ENCODE results near the gene SMAD7.
A peak's percentile ranks its signal among the peaks of the same experiment; 100 is the strongest.

DNA sequence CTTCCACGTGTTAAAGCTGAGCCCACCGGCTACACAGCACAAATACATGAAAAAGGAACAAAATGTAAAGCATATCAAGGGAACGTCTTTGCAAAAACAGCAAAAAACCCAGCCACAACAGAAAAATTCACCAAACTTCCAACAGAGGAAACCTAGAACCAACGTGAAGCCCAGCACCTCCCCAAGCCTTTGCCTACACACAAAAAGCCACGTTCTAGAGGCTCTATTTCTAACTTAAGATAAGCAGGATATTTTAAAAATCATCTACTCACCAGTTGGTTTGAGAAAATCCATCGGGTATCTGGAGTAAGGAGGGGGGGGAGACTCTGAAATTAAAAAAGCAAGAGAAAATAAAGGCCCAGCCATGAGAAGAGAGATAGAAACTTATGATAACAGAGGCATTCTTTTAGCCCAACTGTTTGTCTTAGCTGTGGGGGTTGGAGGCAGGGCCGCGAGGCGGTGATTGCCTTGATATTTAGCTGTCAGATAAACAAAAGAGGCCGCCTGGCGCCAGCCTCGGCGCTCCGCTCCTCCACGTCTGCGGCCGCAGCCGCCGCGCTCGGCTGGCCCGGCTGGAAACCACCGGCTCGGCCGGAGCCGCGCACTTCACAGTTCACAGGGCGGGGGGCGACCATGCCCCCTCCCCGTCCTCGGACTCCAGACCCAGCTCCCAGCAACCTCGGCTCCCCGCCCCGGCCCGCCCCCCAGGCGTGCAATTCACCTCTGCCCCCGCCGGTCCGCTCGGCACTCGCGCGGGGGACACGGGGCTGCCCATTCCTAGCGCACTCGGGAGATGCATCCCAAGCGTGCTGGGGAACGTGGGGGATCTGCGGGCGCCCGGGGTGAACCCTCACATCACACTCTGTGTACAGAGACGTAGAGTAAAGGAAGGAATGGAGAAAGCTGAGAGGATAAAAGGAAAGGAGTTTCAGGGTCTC lies 2.4 kb downstream of the SMAD7 start:
- peak; percentile 32 to 34 for TF ChIP-seq POLR2A (IDR thresholded peaks at IDR 0.05)
- TF ChIP-seq, protein P1, sequence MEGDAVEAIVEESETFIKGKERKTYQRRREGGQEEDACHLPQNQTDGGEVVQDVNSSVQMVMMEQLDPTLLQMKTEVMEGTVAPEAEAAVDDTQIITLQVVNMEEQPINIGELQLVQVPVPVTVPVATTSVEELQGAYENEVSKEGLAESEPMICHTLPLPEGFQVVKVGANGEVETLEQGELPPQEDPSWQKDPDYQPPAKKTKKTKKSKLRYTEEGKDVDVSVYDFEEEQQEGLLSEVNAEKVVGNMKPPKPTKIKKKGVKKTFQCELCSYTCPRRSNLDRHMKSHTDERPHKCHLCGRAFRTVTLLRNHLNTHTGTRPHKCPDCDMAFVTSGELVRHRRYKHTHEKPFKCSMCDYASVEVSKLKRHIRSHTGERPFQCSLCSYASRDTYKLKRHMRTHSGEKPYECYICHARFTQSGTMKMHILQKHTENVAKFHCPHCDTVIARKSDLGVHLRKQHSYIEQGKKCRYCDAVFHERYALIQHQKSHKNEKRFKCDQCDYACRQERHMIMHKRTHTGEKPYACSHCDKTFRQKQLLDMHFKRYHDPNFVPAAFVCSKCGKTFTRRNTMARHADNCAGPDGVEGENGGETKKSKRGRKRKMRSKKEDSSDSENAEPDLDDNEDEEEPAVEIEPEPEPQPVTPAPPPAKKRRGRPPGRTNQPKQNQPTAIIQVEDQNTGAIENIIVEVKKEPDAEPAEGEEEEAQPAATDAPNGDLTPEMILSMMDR (IDR thresholded peaks at IDR 0.05): peak in 3 of 4 experiments; percentile 5 to 54 (median 12)
